Measurements from ENCODE around the gene CNTNAP5.

The CNTNAP5 gene

DNA sequence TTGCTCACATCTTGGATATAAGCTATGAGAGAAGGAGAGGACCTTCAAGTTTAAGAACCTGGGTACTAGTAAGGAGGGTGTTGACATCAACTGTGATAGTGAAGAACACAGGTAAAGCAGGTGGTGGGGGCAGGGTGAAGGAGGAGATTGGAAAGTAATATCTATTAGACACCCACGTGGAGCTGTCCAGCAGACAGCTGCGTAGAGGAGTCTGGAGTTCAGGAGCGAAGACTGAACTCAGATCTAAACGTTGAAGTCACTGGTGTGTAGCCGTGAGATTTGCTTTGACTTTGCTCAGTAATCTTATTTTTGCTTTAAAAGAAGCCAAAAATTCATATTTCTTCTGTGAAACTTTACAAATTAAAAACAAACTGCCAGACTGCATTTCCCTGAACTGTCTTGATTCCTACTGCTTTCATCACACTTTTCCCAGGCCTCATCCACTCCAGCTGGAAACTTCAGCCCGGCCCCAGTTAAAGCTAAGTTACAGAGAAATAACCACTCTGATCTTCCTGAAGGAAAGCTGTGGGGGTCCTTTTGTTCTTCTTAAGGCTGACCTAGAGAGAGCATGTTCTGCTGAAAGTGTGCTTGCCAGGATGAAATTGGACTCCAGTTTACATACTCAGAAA, 533.3 kb downstream of the CNTNAP5 start:
- DNase-seq (ENCODE audit: low spot score) = no peak

DNA sequence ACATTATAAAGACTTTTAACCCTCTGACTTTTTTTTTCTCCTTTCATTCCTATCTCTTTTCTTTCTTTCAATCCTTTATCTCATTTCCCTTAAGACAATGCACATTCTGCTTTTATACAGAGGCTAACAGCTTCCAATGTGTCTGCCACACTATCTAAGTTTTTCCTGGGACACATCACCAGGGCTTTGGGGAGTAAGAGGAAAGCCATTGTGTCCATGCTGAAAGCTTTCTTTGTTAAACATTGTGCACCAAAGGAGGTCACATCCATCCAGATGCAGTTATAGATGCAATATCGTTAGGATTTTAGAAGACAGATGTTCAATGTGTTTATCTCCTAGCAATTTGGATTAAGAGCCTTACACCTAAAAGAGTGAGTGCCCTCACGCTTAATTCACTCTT, 534.1 kb downstream of the CNTNAP5 start:
- DNase-seq (ENCODE audit: low spot score) = no peak

DNA sequence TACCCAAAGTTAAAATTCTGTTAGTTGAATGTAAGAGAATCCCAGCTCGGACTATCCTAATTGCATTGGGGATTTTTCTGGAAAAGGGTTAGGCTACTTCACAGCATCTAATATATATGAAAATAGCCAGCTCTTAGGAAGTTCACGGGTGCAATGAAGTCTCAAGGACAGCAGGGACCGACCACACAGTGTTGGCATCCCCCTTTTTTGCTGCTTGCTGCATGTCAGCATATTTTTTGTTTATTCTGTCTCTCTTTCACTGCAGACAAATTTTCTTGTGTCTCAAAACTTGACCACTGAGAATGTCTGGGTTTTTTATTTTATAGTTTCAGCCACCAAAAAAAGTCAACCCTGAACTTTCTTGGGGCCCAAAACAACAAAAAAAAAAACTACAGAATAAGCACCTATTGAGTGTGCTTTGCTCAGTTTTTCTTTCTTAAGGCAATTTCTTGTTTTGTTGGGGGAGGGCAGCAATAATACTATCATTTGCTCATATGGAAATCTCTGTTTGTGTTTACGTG, 535.6 kb downstream of the CNTNAP5 start:
- no peak for DNase-seq (ENCODE audit: low spot score)

DNA sequence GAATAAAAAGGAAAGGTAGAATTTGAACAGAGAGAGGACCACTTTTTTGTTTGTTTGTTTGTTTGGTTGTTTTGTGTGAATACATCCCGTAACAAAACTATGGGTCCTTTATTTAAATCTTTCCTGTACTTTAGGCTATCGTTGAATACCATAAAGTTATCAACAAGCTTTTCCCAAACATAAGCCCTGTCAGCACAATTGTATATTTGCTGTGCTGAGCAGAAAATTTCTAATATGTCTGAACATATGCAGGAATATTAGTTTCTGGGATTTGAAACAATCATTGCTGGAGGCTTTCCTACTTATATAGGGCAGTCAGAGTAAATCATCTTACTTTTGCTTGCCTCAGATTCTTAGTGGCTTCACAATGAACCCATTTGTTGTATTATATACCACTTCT, 536.4 kb downstream of the CNTNAP5 start:
- DNase-seq (ENCODE audit: low spot score) = no peak

DNA sequence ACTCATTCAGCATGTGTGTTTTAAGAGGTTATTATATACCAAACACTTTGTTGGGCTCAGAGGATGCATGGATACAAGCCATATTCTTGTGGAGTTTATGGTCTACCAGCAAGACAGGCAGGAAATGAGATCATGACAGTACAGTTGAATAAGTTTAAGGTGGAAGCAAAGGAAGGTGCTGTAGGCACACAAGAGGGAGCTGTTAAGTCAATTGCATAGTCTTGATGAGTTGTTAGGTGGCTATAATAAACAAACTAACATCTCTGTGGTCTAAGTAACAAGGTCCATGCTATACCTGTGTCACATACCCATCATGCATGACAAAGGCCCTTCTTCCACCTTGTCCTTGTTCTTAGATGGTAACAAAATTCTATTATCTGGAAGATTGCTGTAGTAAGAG, 538.3 kb downstream of the CNTNAP5 start:
- DNase-seq (ENCODE audit: low spot score) = no peak

DNA sequence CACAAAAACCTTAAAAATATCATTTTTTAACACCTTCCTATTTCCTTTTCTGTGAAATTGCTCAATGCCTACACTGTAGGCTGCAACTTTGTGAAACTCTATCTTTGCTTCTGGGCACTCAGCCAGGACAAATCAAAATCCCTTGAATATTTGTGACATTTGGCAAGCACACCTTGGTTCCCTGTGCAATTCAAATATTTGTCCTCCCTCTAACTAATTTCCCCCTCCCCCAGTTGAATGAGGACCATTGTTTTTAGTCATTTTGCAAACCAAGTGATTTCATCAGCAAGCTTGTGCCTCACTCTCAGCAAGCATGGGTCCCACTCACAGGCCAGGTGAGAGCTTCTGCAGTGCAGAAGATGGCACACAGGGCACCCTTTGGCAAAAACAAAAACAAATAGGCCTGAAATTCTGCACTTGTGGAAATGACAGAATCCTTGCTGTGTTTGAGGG, 541.5 kb downstream of the CNTNAP5 start:
- no peak for DNase-seq (ENCODE audit: low spot score)

DNA sequence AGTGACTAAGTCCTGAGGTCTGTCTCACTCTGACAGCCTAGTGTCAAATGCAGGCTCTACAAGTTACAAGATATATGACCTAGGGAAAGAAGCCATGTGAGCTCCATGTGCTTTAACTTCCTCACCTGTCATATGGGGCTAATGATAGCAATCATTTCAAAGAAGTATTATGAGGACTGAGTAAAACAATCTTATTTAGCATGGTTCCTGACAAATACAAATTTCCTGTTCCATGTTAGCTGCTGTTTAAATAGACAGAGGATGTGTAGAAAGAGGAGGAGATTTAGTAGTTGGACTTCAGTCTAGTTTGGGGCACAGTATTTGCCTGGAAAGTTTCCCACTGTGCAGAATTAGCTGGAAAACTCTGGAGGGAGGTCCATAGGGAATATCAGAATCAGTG, 545.8 kb downstream of the CNTNAP5 start:
- DNase-seq (ENCODE audit: low spot score) = no peak

DNA sequence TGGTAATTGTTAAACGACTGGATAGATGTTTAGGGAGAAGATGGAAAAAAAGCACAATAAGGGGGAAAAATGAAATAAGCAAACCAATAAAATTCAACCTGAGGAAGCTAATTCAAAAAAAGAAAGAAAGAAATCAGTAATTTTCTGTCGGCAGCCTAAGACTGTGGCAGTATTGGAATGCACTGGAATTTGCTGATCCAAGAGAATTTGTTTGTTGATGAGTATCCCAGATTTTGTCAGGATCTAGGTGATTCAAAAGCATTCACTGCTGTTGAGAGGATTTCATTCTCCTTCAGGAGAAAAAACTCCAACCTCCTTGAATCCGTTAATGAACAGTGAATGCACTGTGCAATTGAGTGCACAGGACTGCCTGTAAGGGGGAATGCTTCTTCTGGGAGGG, 546.7 kb downstream of the CNTNAP5 start:
- no peak for DNase-seq (ENCODE audit: low spot score)

DNA sequence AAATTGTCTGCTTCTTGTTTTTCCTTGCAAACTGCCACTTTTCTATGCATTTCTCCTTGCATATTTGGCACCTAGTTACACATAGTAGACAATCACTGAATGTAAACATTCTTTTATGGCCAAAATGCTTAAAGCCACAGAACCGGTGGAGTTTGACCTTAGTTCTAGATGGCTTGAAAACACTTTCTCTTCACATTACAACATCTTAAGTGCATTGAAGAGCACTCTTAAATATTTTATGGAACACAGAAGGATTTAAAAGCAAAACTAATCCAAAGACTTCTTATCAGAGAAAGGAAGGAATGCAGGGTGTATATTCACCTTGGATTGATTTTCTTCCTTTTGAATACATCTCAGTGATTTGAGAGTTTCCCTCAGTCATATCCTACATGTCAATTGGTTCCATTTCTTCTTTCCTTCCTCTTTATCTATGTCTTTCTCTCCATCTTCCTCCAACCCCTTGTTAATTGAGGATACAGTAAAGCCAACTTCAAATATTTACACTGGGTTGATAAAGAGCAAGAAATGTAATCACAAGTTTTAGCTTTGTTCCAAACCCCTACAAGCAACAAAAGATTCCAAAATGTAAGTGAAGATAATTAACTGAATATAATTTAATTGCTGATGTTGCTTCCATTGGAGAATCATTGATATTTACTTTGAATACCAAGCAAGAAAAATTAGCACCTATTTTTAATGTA, 548.0 kb downstream of the CNTNAP5 start:
- no peak for DNase-seq (ENCODE audit: low spot score)

DNA sequence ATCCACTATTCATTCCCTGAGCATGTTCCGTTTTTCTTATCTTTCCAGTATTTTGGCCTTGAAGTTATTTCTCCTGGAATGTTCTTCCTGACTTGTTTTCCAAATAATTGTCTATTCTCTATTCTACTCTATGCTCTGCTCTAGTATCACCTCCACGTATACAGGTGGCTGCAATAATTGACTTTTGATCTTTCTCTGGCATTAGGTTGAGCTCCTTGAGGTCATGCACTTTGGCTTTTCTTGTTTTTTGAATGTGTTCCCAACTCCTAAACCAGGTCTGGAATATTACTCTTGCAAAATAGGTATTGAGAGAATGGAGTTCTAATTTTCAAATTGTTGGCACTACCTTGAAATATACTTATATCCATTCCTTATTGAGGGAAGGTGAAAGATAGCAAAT, 550.4 kb downstream of the CNTNAP5 start:
- no peak for DNase-seq (ENCODE audit: low spot score)

DNA sequence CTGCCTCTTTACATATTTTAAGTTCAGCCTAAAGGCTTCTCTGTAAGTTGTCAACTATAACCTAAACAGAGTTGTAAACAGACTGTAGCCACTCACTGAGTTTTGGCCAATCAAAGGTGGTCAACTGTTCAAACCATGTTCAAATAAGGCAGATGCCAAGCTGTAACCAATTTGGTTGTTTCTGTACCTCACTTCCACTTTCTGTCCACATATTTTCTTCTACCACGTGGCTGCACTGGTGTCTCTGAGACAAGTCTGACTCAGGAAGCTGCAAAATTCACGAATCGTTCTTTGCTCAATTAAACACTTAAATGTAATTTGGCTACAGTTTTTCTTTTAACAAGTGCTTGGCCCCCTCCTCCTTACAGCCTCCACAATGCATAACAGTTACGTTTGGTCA, 555.2 kb downstream of the CNTNAP5 start:
- DNase-seq (ENCODE audit: low spot score) = no peak

DNA sequence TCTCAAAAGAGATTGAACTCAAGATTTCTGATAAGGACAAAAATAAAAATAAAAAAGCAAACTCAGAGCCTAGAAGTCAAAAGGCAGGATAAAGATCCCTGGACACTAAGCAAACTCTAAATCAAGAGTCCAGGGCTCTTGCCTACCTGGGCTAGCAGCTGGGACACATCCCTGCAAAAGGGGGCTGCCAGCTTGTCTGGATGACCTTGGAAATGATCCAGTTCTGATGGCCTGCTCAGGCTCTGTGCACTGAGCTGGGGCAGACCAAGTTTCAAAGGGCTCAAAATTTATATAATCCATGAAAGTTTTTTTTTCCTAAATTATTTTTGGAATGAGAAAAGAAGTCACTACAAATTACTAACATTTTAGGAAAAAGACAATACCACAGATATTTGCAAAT, 557.3 kb downstream of the CNTNAP5 start:
- no peak for DNase-seq (ENCODE audit: low spot score)

DNA sequence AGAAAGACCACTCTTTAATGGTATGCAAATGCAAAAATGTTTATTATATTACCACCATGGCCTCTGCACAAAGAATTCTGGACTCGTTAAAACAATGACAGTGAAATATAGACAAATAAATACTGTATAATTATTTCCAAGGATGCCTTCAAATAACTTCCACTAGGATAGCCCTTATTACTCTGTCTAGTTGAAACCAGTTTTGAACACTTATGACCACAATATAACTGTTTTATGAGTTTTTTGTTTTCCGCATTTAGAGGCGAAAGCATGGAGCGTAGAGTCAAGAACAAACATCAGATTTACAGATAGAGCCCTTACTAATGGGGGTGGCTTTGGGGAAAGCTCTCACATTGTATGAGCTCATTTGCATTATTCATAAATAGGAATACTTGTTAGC, 559.5 kb downstream of the CNTNAP5 start:
- no peak for DNase-seq (ENCODE audit: low spot score)

DNA sequence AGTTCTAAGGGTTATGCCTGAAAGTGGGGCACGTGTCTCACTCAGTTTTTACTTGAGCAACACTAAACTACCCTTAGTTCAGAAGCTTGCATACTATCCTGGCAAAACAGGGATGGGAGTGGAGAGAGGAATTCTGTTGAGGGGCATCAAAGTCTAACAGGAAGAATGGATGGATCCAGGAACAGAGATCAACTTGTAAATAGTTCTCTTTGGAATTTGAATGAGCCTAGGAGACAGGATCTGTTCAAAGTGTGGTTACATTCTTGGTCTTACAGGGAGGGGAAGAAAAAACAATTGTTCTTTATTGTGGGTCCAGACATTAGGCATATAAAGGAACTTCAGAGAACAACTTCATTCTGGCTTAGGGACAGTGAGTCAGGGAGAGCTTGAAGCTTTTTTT, 560.2 kb downstream of the CNTNAP5 start:
- no peak for DNase-seq (ENCODE audit: low spot score)

DNA sequence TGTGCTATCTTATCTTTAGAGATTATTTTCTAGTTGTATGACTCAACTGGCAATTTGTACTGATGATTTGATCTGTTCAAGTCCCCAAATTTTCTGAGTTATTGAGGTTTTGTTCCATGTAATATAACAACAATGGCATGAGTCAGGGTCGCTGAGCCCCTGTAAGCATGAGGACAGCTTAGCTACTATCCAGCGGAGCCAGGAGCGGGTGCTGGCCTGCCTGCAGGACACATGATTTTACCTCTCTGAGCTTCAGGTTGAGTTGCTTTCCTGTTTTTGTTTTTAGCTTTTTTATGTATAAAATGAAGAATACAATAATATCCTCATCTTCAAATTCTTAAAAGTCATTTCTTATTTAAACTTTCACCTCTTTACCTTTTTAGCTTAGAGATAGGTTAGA, 561.1 kb downstream of the CNTNAP5 start:
- DNase-seq (ENCODE audit: low spot score) = no peak

DNA sequence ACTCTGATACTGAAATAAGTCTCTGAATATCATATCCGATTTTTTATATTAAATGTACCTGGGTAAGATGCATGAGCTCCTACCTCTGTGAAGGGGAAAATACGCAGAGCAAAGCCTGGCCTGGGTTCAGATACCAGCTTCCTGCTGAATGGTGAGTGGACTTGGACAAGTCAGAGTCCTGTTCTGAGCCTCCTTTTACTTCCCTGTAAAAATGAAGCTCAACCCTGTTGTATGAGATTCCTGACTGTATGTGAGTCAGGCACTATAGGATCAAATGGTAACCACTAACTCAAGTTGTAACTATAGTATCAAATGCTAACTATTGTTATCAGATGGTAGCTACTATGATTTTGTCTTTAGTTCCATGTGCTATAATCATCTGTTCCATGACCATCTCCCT, 561.7 kb downstream of the CNTNAP5 start:
- DNase-seq (ENCODE audit: low spot score) = no peak

DNA sequence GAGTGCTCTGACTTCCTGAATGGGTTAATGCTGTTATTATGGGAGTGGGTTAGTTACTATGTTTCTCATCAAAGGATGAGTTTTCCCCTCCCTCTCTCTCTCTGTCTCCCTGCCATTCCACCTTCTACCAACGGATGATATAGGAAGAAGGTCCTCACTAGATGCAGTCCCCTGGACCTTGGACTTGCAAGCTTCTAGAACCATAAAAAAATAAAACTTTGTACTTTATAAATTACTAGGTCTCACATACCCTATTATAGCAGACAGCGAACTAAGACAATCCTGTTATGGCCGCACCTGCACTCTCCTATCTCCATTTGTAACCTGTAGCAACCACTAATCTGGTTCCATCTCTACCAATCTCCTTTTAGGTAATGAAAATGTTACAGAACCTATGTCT, 564.9 kb downstream of the CNTNAP5 start:
- DNase-seq (ENCODE audit: low spot score) = no peak

DNA sequence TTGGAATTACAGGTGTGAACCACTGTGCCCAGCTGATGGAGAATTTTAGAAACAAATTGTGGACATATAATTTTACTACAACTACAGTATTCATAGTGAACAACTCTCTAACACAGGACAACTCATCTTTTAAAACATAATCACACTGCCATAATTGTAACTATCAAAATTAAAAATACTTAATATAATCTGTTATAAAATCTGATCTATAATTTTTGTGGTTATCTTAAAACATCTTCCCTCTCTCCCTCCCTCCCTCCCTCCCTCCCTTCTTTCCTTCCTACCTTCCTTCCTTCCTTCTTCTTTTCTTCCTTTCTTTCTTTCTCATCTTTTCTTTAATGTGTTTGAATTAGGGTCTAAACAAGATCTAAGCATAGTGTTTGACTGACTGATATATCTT, 577.7 kb downstream of the CNTNAP5 start:
- DNase-seq (ENCODE audit: low spot score) = no peak

DNA sequence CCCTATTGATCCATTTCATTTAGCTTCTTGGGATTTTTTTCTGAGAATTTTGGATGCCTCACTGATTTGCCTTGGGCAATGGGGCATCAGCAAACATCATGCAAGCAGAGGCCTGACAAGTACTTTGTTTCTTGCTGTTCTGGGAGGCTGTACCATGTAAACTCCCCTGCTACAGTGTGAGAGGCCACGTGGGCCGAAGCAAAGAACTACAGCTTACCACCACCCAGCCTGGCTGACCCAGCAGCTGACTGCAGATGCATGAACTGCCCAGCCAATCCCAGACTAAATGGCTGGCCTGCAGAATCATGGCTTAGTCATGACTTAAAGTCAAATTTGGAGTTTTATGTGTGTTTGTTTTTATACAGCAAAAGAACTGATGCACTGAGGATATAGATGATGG, 579.9 kb downstream of the CNTNAP5 start:
- DNase-seq (ENCODE audit: low spot score) = no peak

DNA sequence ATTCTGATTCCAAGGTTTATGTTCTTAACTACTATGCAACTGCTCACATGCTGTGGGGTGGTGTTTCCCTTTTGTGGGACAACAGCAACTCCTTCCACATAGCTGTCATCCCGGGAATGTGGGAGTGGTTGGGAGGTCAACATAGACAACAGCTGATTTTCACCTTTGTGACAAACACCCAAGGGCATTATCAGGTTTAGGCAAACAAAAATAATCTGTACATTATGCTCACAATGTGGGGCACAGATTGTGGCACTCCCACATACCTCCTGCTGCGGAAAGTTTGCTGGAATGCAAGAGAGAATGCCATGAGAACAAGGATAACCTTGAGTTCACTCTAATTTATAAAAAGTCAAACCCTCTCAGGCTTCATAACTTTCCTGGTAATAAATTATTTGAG, 582.6 kb downstream of the CNTNAP5 start:
- no peak for DNase-seq (ENCODE audit: low spot score)

DNA sequence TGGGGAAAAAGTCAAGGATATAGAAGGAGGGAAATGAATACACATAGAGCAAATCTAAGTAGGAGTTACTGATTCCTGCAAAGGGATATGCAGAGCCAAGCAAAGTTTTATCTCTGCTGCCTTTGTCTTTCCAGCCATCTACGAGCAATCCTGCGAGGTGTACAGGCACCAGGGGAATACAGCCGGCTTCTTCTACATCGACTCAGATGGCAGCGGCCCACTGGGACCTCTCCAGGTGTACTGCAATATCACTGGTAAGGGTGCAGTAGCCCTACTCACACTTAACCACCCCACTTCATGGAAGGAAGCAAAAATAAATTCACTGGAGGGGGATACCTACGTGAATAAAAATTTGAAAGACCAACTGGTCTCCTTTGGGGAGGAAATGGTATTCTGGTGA, 584.6 kb downstream of the CNTNAP5 start:
- no peak for DNase-seq (ENCODE audit: low spot score)

DNA sequence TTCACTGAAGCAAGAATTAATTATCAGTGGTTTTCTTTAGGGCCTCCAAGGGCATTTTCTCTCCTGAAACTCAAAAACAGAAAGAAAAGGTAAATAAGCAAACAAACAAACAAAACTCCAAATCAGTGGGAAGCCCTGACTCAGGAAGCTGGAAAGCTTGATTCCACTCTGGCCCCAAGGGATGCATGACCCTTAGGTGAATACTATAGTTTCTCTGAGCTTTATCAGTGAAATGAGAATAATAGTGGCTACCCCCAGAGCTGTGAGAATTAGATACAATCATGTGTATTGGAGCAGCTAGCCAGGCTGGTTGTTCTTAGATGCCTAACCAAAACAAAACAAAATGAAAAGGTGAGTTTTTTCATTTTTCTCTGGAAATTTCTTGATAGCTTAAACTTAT, 585.1 kb downstream of the CNTNAP5 start:
- DNase-seq (ENCODE audit: low spot score) = no peak

DNA sequence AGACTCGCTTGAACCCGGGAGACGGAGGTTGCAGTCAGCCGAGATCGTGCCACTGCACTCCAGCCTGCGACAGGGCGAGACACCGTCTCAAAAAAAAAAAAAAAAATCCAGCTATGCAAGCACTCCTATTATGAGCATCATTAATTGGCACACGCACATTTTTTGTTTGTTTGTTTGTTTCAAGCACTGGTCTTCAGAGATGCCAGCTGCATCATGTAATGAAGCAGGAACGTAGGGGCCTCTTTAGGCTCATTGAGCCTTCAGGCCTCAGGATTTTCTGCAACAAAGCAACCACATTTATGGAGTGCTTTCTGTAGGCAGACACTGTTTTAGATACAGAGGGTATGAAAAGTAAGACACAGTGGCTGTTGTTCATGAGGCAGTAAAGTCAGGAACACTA, 585.8 kb downstream of the CNTNAP5 start:
- DNase-seq (ENCODE audit: low spot score) = no peak

DNA sequence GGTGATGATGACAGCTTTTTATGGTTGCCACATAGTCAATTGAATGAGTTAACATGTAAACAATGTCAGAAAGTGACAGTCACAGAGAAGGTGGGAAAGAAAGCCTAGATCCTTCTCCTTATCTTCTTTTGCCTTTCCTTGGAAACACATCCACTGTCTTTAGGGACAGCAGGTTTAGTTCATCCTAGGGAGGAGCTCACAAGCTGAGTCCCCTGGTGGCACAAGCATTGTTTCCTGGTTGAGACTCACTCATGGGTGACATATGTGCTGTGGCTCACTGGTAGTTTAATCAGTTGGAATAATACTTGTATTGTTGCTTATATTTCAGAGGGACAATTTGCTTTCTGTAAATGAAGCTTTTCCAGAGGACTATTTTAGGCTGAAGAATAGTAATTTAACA, 598.5 kb downstream of the CNTNAP5 start:
- DNase-seq (ENCODE audit: low spot score) = no peak
